Heart left ventricle (tissue), 16 donors: ENCODE results near the gene VPS13C. TPM values are rescaled to one million over a fixed set of nuclear protein-coding genes. Genes with fewer than 3 reads are reported as not detected.

Experiments
- ATAC-seq, 4 donors: fragments of 200-7000 bp; cut with Tn5 transposase; one replicate each; pipeline ENCODE4 v1.9.1; 2020 to 2022; ENCODE audit warnings: moderate library complexity in 4 of 4, mild to moderate bottlenecking in 3 of 4, moderate number of reproducible peaks in 1 of 4
- DNase-seq, 5 donors: peaks; one replicate each; pipeline ENCODE4 v3.0.0-alpha.2; 2020
- H3K27ac ChIP-seq, 12 donors: fragments of 200-600 bp; sonication (generic) in 4 of 12; one replicate each; pipeline versions ENCODE4 v1.5.0 to v1.8.0; 2016 to 2022; ENCODE audit warnings: mild to moderate bottlenecking in 2 of 12
- H3K27me3 ChIP-seq, 9 donors: fragments of 200-600 bp; sonication (generic) in 2 of 9; one replicate each; pipeline versions ENCODE4 v1.5.1 to v1.8.0; 2016 to 2022; ENCODE audit warnings: mild to moderate bottlenecking in 3 of 9
- H3K36me3 ChIP-seq, 9 donors: fragments of 200-600 bp; sonication (generic) in 2 of 9; one replicate each; pipeline versions ENCODE4 v1.5.0 to v1.8.0; 2018 to 2022; ENCODE audit warnings: mild to moderate bottlenecking in 2 of 9
- H3K4me1 ChIP-seq, 12 donors: fragments of 200-600 bp; sonication (generic) in 4 of 12; one replicate each; pipeline versions ENCODE4 v1.5.0 to v1.8.0; 2016 to 2022; ENCODE audit warnings: mild to moderate bottlenecking in 3 of 12
- H3K4me3 ChIP-seq, 12 donors: fragments of 200-600 bp; sonication (generic) in 4 of 12; one replicate each; pipeline versions ENCODE4 v1.5.0 to v1.8.0; 2017 to 2022; ENCODE audit warnings: mild to moderate bottlenecking in 9 of 12, moderate library complexity in 4 of 12
- H3K9me3 ChIP-seq, 12 donors: fragments of 200-600 bp; sonication (generic) in 4 of 12; one replicate each; pipeline versions ENCODE4 v1.5.0 to v1.8.0; 2016 to 2022; ENCODE audit warnings: mild to moderate bottlenecking in 1 of 12
- POLR2A ChIP-seq, 2 donors: fragments of 450-650 bp; IDR thresholded peaks; one replicate each; pipeline ENCODE4 v1.6.1; 2017; ENCODE audit warnings: antibody characterized with exemption in 2 of 2, mild to moderate bottlenecking in 2 of 2, moderate library complexity in 2 of 2
- WGBS, 4 donors: extraction: QIAGEN DNeasy Blood & Tissue Kit in 2 of 4; methylation state at CpG; one replicate each; pipeline versions ENCODE4 v1.1.5 to v1.1.7; 2013 to 2018; 5-methylcytosine and 5-hydroxymethylcytosine counted together
- intact Hi-C, 10 donors: fragments of 100-400 bp; cut with DNase I; formaldehyde crosslinking; loops; one replicate each; pipeline versions ENCODE4 v1.11.1 to v1.14.2; 2022
- polyA plus RNA-seq, 2 donors: library from polyadenylated mRNA; stranded (reverse); fragments of 200-250 nt; gene quantifications; one replicate each; pipeline ENCODE4 v1.2.3, GENCODE V29; 2013
- total RNA-seq, 9 donors: library from RNA; depleted of rRNA in 2 of 9; stranded (reverse); fragments of >200 nt in 2 of 9; fragmentation: NEBNext Ultra II Directional in 3 of 9; extraction: Animal tissue kit (Norgen Biotek cat#: 25700) in 3 of 9; gene quantifications; one replicate each; pipeline versions ENCODE4 v1.1.0 to v1.2.4, GENCODE V29; 2016 to 2023
- TF ChIP-seq, protein P1 (sequence below), 12 donors: fragments of 200-600 bp; sonication (generic) in 4 of 12; IDR thresholded peaks; one replicate each; pipeline versions ENCODE4 v1.5.0 to v1.8.0; 2018 to 2022; ENCODE audit warnings: antibody characterized with exemption in 12 of 12, mild to moderate bottlenecking in 5 of 12
- donor health status: ischemic (EF 13 %, LVEDD 7.1; RV severe dilation, severe dysfunction).
- donor health status: healthy with polysubstance abuse.
- donor health status: DM: no; HTN: yes; CAD: no.
- donor health status: DM: no; HTN: no; CAD: no.
- donor health status: ischemic (EF 25% LVEDD 6.9; RV normal size, moderate dysfunction).
- donor health status: ischemic (EF 25% LVEDD 5.7; RV mildly dilated, moderate dysfunction).
- donor health status: healthy.
- donor health status: DM: yes; HTN: yes; CAD: no.
- donor health status: ischemic (EF 35%, LVEDD 5.7; RV mildly dilated, moderate dysfunction).
- donor health status: nonischemic (EF 11% LVEDD 7.7; RV severe dilation, severe dysfunction).
- donor health status: DM: yes; HTN: yes; CAD: no.
- donor health status: PGD.
- donor health status: ischemic (EF 29% LVEDD 5.4; RV normal size, mild dysfunction).
- donor health status: nonischemic (EF 23%, LVEDD 6.1; RV moderate dilation, normal function).

Gene VPS13C
- total and polyA plus RNA-seq, 11 donors, result 9.8 to 70.1 (median 36.5) TPM

DNA sequence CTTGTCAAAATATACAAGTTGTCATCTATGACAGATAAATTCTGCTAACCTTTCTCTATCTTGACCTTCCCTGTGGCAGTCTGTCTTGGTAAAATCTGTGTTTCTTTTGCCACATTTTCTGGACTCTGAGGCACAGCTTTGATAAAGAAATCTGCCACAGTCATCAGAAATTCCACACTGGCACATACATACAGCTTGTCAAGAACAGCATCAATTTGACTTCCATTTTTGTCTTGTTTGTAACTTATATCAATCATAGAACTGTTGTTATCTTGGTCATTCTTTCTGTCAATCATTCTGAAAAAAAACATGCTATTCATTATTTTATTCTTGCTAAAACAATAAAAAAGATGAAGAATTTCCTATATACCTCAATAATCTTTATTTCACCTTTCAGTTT is 130.8 kb downstream of the VPS13C start:
- TF ChIP-seq, protein P1, sequence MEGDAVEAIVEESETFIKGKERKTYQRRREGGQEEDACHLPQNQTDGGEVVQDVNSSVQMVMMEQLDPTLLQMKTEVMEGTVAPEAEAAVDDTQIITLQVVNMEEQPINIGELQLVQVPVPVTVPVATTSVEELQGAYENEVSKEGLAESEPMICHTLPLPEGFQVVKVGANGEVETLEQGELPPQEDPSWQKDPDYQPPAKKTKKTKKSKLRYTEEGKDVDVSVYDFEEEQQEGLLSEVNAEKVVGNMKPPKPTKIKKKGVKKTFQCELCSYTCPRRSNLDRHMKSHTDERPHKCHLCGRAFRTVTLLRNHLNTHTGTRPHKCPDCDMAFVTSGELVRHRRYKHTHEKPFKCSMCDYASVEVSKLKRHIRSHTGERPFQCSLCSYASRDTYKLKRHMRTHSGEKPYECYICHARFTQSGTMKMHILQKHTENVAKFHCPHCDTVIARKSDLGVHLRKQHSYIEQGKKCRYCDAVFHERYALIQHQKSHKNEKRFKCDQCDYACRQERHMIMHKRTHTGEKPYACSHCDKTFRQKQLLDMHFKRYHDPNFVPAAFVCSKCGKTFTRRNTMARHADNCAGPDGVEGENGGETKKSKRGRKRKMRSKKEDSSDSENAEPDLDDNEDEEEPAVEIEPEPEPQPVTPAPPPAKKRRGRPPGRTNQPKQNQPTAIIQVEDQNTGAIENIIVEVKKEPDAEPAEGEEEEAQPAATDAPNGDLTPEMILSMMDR (IDR thresholded peaks at IDR 0.05), result no peak
- TF ChIP-seq POLR2A (IDR thresholded peaks at IDR 0.05), result no peak
- H3K36me3 ChIP-seq, result peaks cover 0 to 89% (median 77%) of the 10 kb centered on the region in 9 donors
- no peak overlapping the region for H3K4me3 ChIP-seq
- intact Hi-C loops, result no loop called here
- no peaks in the 10 kb centered on the region for H3K27me3 ChIP-seq
- ATAC-seq (no peak), DNase-seq (no peak)
- H3K9me3 ChIP-seq, result no peaks in the 10 kb centered on the region
- H3K27ac ChIP-seq, result no peak overlapping the region
- H3K4me1 ChIP-seq, result peaks cover 0 to 3% (median 0%) of the 10 kb centered on the region in 12 donors

DNA sequence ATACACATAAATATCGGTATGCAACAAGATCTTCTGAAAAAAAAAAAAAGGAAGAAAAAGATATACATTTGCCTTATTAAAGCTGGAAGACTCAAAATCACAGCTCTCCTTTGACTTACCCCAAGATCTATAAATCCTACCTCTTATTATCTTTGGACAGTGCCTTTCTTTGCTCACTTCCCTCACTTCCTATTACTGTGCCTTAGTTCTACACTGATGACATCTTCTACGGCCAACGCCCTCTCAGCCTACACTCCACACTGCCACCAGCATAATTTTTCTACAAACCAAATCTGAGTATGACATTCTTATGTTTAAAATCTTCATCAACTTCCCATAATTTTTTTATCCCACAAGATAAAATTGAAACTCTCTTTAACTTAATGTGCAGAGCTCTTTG is 137.1 kb downstream of the VPS13C start:
- Histone ChIP-seq H3K9me3 (no peaks in the 10 kb centered on the region), H3K4me1 (no peaks in the 10 kb centered on the region), H3K36me3 (peaks cover 0 to 91% (median 69%) of the 10 kb centered on the region in 9 donors), H3K27ac (no peak overlapping the region), H3K27me3 (no peaks in the 10 kb centered on the region), H3K4me3 (no peak overlapping the region)
- DNase-seq, result no peak
- intact Hi-C loops, result no loop called here
- no peak for TF ChIP-seq POLR2A (IDR thresholded peaks at IDR 0.05)
- TF ChIP-seq, protein P1 (IDR thresholded peaks at IDR 0.05), result no peak
- no peak for ATAC-seq
- 97 to 99% (median 98%) methylated on average over 3 of the region's 3 CpGs for WGBS, 4 donors

DNA sequence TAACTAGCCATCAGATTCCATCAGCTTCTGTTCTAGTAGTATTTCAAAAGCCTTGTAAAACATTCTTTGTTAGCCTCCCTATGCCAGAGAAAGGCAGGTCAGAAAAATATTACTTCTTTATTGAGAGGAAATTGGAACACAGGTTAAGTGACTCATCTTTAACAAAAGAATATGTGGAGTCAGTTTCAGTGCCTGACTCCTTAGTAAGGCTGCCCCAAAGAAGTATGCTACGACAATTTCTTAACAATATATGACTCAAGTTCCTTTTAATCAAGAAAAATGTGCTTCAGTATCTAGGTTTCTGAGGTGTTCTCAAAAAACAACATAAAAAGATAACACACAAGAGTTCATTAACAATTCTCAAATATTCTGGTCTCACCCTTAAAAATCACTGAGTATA is 139.2 kb downstream of the VPS13C start:
- Histone ChIP-seq H3K4me1 (peaks cover 0 to 5% (median 0%) of the 10 kb centered on the region in 12 donors), H3K27ac (no peak overlapping the region), H3K4me3 (no peak overlapping the region), H3K36me3 (peaks cover 0 to 91% (median 70%) of the 10 kb centered on the region in 9 donors), H3K27me3 (no peaks in the 10 kb centered on the region), H3K9me3 (no peaks in the 10 kb centered on the region)
- ATAC-seq (no peak), DNase-seq (no peak)
- intact Hi-C loops, result no loop called here
- WGBS, 4 donors, result 85 to 98% (median 94%) methylated on average over 1 of the region's 1 CpG
- TF ChIP-seq, protein P1 (IDR thresholded peaks at IDR 0.05), result no peak
- no peak for TF ChIP-seq POLR2A (IDR thresholded peaks at IDR 0.05)

DNA sequence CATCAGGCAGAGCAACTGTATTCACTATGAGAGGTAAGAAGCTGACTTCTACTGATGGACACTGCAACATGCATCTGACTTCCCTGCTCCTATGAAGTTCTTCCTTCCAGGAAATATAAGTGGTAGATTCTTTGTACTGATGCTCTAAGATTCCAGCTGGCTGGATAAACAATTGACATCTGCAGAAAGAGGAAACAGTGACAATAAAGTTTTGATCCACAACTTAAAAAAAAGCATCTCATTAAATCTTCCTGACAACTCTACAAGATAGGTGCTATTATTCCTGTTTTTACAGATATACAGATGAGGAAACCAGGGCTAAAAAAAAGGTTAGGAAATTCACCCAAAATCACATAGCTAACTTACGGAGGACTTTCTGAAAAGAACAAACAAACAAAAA is 142.8 kb downstream of the VPS13C start:
- TF ChIP-seq, protein P1 (IDR thresholded peaks at IDR 0.05), result no peak
- no peak for TF ChIP-seq POLR2A (IDR thresholded peaks at IDR 0.05)
- H3K4me3 ChIP-seq, result no peak overlapping the region
- peaks cover 0 to 97% (median 75%) of the 10 kb centered on the region in 9 donors for H3K36me3 ChIP-seq
- H3K27ac ChIP-seq, result no peak overlapping the region
- H3K9me3 ChIP-seq, result no peaks in the 10 kb centered on the region
- H3K4me1 ChIP-seq, result peaks cover 0 to 7% (median 0%) of the 10 kb centered on the region in 12 donors
- H3K27me3 ChIP-seq, result no peaks in the 10 kb centered on the region
- DNase-seq (no peak), ATAC-seq (no peak)
- 88 to 98% (median 95%) methylated on average over 1 of the region's 1 CpG for WGBS, 4 donors
- intact Hi-C loops, result loop anchor here in 1 of 10 donors (5.0 kb wide), 1 partner anchor 55 kb away; no protein-coding TSS in a partner anchor
